ENCODE measurements around the gene RANBP17.
"Not testable (repeated sequence)": the region's sequence is repeated elsewhere in the genome, so short reads cannot be mapped to it uniquely, and the experiment has no call there.

RANBP17 gene

GRCh38 chr5:170870390-170870789, 8.6 kb downstream of the RANBP17 start:
- DNase-seq = not testable (repeated sequence)

GRCh38 chr5:170874017-170874416, 12.2 kb downstream of the RANBP17 start:
- DNase-seq = no peak

- no peak for DNase-seq
Observed at GRCh38 chr5:170875811-170876210, 14.0 kb downstream of the RANBP17 start.

- no peak for DNase-seq
Observed at GRCh38 chr5:170880084-170880483, 18.3 kb downstream of the RANBP17 start.

GRCh38 chr5:170882345-170882744, 20.5 kb downstream of the RANBP17 start:
- no peak for DNase-seq

GRCh38 chr5:170885256-170885655, 23.4 kb downstream of the RANBP17 start:
- no peak for DNase-seq

GRCh38 chr5:170885809-170886208, 24.0 kb downstream of the RANBP17 start:
- no peak for DNase-seq

- DNase-seq = no peak
Observed at GRCh38 chr5:170886210-170886894, 24.5 kb downstream of the RANBP17 start.

- DNase-seq = no peak
Observed at GRCh38 chr5:170892196-170892595, 30.4 kb downstream of the RANBP17 start.

- DNase-seq = no peak
Observed at GRCh38 chr5:170894665-170895064, 32.8 kb downstream of the RANBP17 start.

GRCh38 chr5:170896779-170897178, 35.0 kb downstream of the RANBP17 start:
- DNase-seq = no peak

GRCh38 chr5:170903075-170903474, 41.3 kb downstream of the RANBP17 start:
- no peak for DNase-seq

GRCh38 chr5:170907758-170908157, 45.9 kb downstream of the RANBP17 start:
- DNase-seq = no peak

- no peak for DNase-seq
Observed at GRCh38 chr5:170913573-170913972, 51.8 kb downstream of the RANBP17 start.

GRCh38 chr5:170917113-170917512, 55.3 kb downstream of the RANBP17 start:
- DNase-seq = no peak

- no peak for DNase-seq
Observed at GRCh38 chr5:170920196-170920595, 58.4 kb downstream of the RANBP17 start.

GRCh38 chr5:170922331-170922730, 60.5 kb downstream of the RANBP17 start:
- DNase-seq = not testable (repeated sequence)

- DNase-seq = no peak
Observed at GRCh38 chr5:170923910-170924620, 62.2 kb downstream of the RANBP17 start.

- not testable (repeated sequence) for DNase-seq
Observed at GRCh38 chr5:170935534-170936218, 73.9 kb downstream of the RANBP17 start.

- DNase-seq = no peak
Observed at GRCh38 chr5:170937072-170937471, 75.3 kb downstream of the RANBP17 start.

GRCh38 chr5:170937914-170938313, 76.1 kb downstream of the RANBP17 start:
- DNase-seq = no peak

GRCh38 chr5:170939178-170939577, 77.4 kb downstream of the RANBP17 start:
- DNase-seq = no peak

- DNase-seq = no peak
Observed at GRCh38 chr5:170941788-170942187, 80.0 kb downstream of the RANBP17 start.

GRCh38 chr5:170945275-170945674, 83.5 kb downstream of the RANBP17 start:
- DNase-seq = no peak
